GM12875 (cell line): ENCODE measurements around the gene NCAPD2.
A peak's percentile ranks its signal among the peaks of the same experiment; 100 is the strongest.
"Not testable (repeated sequence)": the region's sequence is repeated elsewhere in the genome, so short reads cannot be mapped to it uniquely, and the experiment has no call there.

Experiments
- H3K4me3 ChIP-seq: one replicate; pipeline ENCODE4 v1.5.1; 2011; ENCODE audit warnings: low read depth, low read length, control low read depth
- TF ChIP-seq, protein P1 (sequence below): IDR thresholded peaks from 2 replicates; pipeline ENCODE4 v1.5.1; 2011; ENCODE audit warnings: low read depth, mild to moderate bottlenecking, control low read depth, inconsistent platforms, low read length, moderate library complexity, borderline replicate concordance; ENCODE audit not compliant: insufficient read depth

The NCAPD2 gene

GRCh38 chr12:6555018-6555691, 61.3 kb downstream of the NCAPD2 start:
- TF ChIP-seq, protein P1, sequence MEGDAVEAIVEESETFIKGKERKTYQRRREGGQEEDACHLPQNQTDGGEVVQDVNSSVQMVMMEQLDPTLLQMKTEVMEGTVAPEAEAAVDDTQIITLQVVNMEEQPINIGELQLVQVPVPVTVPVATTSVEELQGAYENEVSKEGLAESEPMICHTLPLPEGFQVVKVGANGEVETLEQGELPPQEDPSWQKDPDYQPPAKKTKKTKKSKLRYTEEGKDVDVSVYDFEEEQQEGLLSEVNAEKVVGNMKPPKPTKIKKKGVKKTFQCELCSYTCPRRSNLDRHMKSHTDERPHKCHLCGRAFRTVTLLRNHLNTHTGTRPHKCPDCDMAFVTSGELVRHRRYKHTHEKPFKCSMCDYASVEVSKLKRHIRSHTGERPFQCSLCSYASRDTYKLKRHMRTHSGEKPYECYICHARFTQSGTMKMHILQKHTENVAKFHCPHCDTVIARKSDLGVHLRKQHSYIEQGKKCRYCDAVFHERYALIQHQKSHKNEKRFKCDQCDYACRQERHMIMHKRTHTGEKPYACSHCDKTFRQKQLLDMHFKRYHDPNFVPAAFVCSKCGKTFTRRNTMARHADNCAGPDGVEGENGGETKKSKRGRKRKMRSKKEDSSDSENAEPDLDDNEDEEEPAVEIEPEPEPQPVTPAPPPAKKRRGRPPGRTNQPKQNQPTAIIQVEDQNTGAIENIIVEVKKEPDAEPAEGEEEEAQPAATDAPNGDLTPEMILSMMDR, result no peak
- peak overlapping the region; percentile 92 for H3K4me3 ChIP-seq

GRCh38 chr12:6556496-6556817, 62.6 kb downstream of the NCAPD2 start:
- not testable (repeated sequence) for H3K4me3 ChIP-seq

GRCh38 chr12:6556857-6557256, 63.0 kb downstream of the NCAPD2 start:
- H3K4me3 ChIP-seq, result no peak overlapping the region
- TF ChIP-seq, protein P1, result no peak

GRCh38 chr12:6558014-6558760, 64.3 kb downstream of the NCAPD2 start:
- H3K4me3 ChIP-seq, result not testable (repeated sequence)
- TF ChIP-seq, protein P1, result peak; percentile 39; the same call in 1 of the 2 replicates

DNA sequence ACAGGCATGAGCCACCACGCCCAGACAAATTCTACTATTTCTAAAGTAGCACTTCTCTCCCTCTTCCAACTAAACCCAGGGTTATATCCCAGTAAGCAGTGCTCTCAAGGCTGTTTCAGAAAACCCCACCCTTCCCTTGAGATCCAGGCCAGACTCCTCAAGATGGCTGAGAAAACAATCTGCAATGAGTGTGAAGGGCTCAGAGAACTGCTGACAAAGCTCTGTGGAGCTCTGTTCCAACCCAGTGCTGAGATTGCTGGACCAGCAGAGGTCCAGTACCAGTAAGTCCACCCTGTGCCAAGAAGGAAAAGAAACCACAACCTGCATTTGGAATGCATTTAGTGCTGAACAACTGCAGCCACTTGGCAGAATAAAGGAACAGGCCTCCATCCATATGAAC, 65.6 kb downstream of the NCAPD2 start:
- TF ChIP-seq, protein P1, result no peak

GRCh38 chr12:6560501-6561205, 66.8 kb downstream of the NCAPD2 start:
- no peak overlapping the region for H3K4me3 ChIP-seq
- TF ChIP-seq, protein P1, result no peak

More for the DNA sequence above, 65.6 kb downstream of the NCAPD2 start:
- no peak overlapping the region for H3K4me3 ChIP-seq

DNA sequence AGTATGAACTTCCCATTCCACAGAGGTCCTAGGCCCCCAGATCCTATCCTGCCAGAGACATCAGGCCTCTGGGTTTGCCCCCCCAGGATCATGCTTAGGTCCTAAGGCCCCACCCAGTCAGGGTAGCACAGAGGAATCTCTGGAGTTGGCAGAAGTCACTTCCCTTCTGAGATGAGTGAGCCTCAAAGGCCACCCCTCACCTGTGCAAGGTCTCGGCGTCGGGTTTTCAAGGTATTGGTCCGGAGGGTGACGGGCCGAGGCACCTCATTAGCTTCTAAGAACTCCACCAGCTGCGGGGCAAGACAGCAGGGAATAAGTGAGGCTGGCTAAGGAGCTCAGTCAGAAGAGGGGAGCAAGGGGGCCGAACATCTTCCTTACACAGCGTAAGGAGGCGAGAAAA, 69.0 kb downstream of the NCAPD2 start:
- no peak overlapping the region for H3K4me3 ChIP-seq
- TF ChIP-seq, protein P1, result no peak
